Retinal pigment epithelial cell (primary cell): Measurements from ENCODE around the gene DNAH17.

Experiments
- DNase-seq: peaks from one replicate; pipeline ENCODE4 v3.0.0-alpha.2; 2010; ENCODE audit warnings: low read depth
- H3K4me3 ChIP-seq: 2 replicates; pipeline ENCODE4 v1.5.1; 2011; ENCODE audit warnings: mild to moderate bottlenecking, low read length, control low read depth, moderate library complexity
- TF ChIP-seq, protein P1 (sequence below): conservative IDR thresholded peaks from 2 replicates; pipeline ENCODE4 v1.5.1; 2011; ENCODE audit warnings: low read depth, low read length, control low read depth, inconsistent platforms

Gene DNAH17

DNA sequence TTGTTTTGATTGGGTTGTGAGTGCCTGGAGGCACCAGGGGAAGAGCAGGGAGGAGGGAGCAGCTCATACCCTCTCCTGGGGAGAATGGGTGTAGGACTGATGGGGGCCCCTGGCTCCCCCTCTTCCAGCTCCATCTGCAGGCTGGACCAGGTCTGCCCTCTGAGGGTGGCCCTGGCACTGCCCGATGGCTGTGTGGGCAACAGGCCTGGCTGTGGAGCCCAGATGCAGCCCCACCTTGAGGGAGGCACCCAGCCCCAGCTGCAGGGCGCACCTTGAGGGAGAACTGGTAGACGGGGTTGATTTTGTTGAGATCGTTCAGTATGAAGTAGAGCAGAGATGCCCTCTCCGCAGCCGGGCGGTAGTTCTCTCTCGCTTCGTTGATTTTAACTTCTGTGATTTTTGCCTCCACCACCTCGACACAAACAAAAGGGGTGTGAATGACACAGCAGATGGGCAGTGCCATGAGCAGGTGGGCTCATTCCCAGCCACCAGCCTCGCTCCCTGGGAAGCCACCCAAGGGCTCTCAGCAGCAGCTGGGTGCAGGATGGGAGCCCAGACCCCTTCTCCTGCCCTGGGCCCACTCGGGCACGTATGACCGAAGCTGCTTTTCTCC is 127.1 kb downstream of the DNAH17 start:
- no peak for DNase-seq
- TF ChIP-seq, protein P1, sequence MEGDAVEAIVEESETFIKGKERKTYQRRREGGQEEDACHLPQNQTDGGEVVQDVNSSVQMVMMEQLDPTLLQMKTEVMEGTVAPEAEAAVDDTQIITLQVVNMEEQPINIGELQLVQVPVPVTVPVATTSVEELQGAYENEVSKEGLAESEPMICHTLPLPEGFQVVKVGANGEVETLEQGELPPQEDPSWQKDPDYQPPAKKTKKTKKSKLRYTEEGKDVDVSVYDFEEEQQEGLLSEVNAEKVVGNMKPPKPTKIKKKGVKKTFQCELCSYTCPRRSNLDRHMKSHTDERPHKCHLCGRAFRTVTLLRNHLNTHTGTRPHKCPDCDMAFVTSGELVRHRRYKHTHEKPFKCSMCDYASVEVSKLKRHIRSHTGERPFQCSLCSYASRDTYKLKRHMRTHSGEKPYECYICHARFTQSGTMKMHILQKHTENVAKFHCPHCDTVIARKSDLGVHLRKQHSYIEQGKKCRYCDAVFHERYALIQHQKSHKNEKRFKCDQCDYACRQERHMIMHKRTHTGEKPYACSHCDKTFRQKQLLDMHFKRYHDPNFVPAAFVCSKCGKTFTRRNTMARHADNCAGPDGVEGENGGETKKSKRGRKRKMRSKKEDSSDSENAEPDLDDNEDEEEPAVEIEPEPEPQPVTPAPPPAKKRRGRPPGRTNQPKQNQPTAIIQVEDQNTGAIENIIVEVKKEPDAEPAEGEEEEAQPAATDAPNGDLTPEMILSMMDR, result no peak
- no peak overlapping the region for H3K4me3 ChIP-seq

DNA sequence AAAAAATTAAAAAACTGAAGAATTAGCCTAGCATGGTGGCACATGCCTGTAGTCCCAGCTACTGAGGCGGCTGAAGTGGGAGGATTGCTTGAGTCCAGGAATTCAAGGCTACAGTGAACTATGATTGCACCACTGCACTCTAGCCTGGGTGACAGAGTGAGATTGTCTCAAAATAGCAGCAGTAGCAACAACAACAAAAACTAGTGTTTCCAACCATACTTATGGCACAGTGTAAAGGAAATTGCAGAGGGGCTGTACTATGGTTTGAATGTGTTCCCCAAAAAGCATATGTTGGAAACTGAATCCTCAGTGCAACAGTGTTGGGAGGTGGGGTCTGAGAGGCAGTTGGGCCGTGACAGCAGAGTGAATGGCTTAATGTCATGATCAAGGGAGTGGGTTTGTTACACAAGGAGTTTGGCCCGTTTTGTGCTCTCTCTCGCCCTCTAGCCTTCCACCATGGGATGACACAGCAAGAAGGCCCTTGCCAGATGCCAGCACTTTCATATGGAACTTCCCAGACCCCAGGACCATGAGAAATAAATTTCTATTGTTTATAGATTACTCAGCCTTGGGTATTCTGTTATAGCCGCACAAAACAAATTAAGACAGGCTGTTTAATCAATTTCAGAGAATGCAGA is 128.7 kb downstream of the DNAH17 start:
- H3K4me3 ChIP-seq, result no peak overlapping the region
- no peak for DNase-seq
- TF ChIP-seq, protein P1, result peak; percentile 19

DNA sequence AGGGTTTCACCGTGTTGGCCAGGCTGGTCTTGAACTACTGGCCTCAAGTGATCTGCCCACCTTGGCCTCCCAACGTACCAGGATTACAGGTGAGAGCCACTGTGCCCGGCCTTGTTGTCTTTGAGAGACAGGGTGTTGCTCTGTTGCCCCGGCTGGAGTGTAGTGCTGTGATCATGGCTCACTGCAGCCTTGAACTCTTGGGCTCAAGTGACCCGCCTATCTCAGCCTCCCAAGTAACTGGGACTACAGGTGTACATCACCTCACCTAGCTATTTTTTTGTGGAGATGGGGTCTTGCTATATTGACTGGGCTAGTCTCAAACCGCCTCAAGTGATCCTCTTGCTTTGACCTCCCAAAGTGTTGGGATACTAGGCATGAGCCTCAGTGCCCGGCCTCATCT is 130.4 kb downstream of the DNAH17 start:
- DNase-seq, result no peak
- TF ChIP-seq, protein P1, result no peak
- H3K4me3 ChIP-seq, result no peak overlapping the region

DNA sequence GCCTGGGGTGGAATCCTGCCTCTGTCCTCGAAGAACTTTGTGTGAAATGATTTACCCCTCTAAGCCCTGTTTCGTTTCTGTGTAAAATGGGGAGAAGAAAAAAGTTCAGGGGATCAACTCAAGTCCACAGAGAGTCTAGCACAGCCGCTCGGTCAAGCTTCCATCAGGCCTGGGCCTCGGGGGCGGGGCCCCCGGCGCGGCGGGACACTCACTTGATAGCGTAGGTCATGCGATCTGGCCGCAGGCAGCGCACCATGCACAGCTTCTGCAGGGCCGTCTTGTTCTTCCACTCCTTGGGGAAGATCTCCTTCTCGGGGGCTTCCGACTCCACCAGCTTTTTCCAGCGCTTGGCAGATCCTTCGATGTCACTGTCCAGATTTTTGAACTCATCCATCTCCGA is 132.8 kb downstream of the DNAH17 start:
- TF ChIP-seq, protein P1, result no peak
- no peak for DNase-seq
- H3K4me3 ChIP-seq, result no peak overlapping the region

DNA sequence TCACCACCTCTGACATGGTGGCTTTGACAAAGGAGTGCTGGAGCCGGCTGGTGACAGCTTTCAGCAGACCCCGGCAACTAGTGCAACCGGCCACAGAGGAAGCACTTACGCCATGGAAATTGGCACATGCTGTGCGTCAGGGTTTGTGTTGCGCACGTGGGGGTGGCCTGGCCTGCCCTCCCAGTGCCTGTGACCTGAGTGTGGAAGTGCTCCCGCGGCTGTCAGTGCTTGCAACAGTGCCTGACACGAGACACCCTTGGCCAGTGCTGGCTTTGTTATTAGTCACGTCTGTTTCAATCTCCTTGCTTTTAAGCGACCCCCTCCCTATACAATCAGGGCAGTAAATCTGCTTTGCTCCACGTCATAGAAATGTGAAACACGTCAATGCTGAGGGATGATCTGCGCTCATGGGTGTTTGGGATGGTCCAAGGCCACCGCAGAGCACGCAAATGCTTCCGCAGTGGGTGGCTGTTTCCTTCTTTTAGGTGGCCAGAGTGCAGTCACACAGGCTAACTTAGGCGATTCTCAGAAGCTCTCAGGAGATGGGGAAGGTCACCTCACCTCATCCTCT is 134.5 kb downstream of the DNAH17 start:
- no peak overlapping the region for H3K4me3 ChIP-seq
- no peak for DNase-seq
- TF ChIP-seq, protein P1, result no peak

DNA sequence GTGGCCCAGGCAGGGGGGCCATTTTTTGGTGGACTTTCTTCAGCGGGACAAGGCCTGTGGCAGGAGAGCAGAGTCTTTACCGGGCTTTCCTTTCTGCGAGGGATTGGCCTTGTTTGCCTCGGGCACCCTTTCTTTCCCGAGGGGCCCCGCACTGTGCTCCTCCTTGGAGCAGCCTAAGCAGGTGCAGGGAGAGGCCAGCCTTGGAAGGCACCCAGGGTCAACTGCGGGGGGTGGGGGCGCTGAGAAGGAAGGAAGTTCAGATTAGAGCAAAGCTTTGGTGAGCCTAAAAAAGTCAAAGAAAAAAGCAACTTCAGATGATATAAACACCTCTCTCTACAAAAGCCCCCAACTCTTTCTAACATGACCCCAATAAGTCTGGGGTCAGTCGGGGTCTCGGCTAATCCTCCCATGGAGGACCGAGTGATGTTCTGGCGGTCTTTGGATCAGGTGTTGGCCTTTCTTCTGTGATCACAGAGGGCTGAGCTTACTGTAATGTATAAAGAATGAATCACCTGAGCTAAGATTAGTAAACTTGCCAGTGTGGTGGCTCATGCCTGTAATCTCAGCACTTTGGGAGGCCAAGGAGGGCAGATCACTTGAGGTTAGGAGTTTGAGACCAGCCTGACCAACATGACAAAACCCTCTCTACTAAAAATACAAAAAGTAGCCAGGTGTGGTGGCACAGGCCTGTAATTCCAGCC is 135.8 kb downstream of the DNAH17 start:
- DNase-seq, result no peak
- TF ChIP-seq, protein P1, result no peak
- H3K4me3 ChIP-seq, result no peak overlapping the region
